Measurements from ENCODE around the gene IGSF5.

- no peak for TF ChIP-seq CTCF (IDR thresholded peaks at IDR 0.05)
- TF ChIP-seq POLR2A (IDR thresholded peaks at IDR 0.05), result no peak
Measured at GRCh38 chr21:39807738-39808137, 62.8 kb downstream of the IGSF5 start.

Measured in stomach (tissue), 4 donors.